Heart left ventricle (tissue), 16 donors: Measurements from ENCODE around the gene NSDHL. TPM values are rescaled to one million over a fixed set of nuclear protein-coding genes. Genes with fewer than 3 reads are reported as not detected.

ENCODE experiments used
- ATAC-seq, 4 donors: fragments of 200-7000 bp; cut with Tn5 transposase; one replicate each; pipeline ENCODE4 v1.9.1; 2020 to 2022; ENCODE audit warnings: moderate library complexity in 4 of 4, mild to moderate bottlenecking in 3 of 4, moderate number of reproducible peaks in 1 of 4
- DNase-seq, 5 donors: peaks; one replicate each; pipeline ENCODE4 v3.0.0-alpha.2; 2020
- H3K27ac ChIP-seq, 12 donors: fragments of 200-600 bp; sonication (generic) in 4 of 12; one replicate each; pipeline versions ENCODE4 v1.5.0 to v1.8.0; 2016 to 2022; ENCODE audit warnings: mild to moderate bottlenecking in 2 of 12
- H3K27me3 ChIP-seq, 9 donors: fragments of 200-600 bp; sonication (generic) in 2 of 9; one replicate each; pipeline versions ENCODE4 v1.5.1 to v1.8.0; 2016 to 2022; ENCODE audit warnings: mild to moderate bottlenecking in 3 of 9
- H3K36me3 ChIP-seq, 9 donors: fragments of 200-600 bp; sonication (generic) in 2 of 9; one replicate each; pipeline versions ENCODE4 v1.5.0 to v1.8.0; 2018 to 2022; ENCODE audit warnings: mild to moderate bottlenecking in 2 of 9
- H3K4me1 ChIP-seq, 12 donors: fragments of 200-600 bp; sonication (generic) in 4 of 12; one replicate each; pipeline versions ENCODE4 v1.5.0 to v1.8.0; 2016 to 2022; ENCODE audit warnings: mild to moderate bottlenecking in 3 of 12
- H3K4me3 ChIP-seq, 12 donors: fragments of 200-600 bp; sonication (generic) in 4 of 12; one replicate each; pipeline versions ENCODE4 v1.5.0 to v1.8.0; 2017 to 2022; ENCODE audit warnings: mild to moderate bottlenecking in 9 of 12, moderate library complexity in 4 of 12
- H3K9me3 ChIP-seq, 12 donors: fragments of 200-600 bp; sonication (generic) in 4 of 12; one replicate each; pipeline versions ENCODE4 v1.5.0 to v1.8.0; 2016 to 2022; ENCODE audit warnings: mild to moderate bottlenecking in 1 of 12
- POLR2A ChIP-seq, 2 donors: fragments of 450-650 bp; IDR thresholded peaks; one replicate each; pipeline ENCODE4 v1.6.1; 2017; ENCODE audit warnings: antibody characterized with exemption in 2 of 2, mild to moderate bottlenecking in 2 of 2, moderate library complexity in 2 of 2
- whole genome bisulfite sequencing, 4 donors: extraction: QIAGEN DNeasy Blood & Tissue Kit in 2 of 4; methylation state at CpG; one replicate each; pipeline versions ENCODE4 v1.1.5 to v1.1.7; 2013 to 2018; 5-methylcytosine and 5-hydroxymethylcytosine counted together
- intact Hi-C, 10 donors: fragments of 100-400 bp; cut with DNase I; formaldehyde crosslinking; loops; one replicate each; pipeline versions ENCODE4 v1.11.1 to v1.14.2; 2022
- polyA plus RNA-seq, 2 donors: library from polyadenylated mRNA; stranded (reverse); fragments of 200-250 nt; gene quantifications; one replicate each; pipeline ENCODE4 v1.2.3, GENCODE V29; 2013
- total RNA-seq, 9 donors: library from RNA; depleted of rRNA in 2 of 9; stranded (reverse); fragments of >200 nt in 2 of 9; fragmentation: NEBNext Ultra II Directional in 3 of 9; extraction: Animal tissue kit (Norgen Biotek cat#: 25700) in 3 of 9; gene quantifications; one replicate each; pipeline versions ENCODE4 v1.1.0 to v1.2.4, GENCODE V29; 2016 to 2023
- TF ChIP-seq, protein P1 (sequence below), 12 donors: fragments of 200-600 bp; sonication (generic) in 4 of 12; IDR thresholded peaks; one replicate each; pipeline versions ENCODE4 v1.5.0 to v1.8.0; 2018 to 2022; ENCODE audit warnings: antibody characterized with exemption in 12 of 12, mild to moderate bottlenecking in 5 of 12
- donor health status: ischemic (EF 13 %, LVEDD 7.1; RV severe dilation, severe dysfunction).
- donor health status: healthy with polysubstance abuse.
- donor health status: DM: no; HTN: yes; CAD: no.
- donor health status: DM: no; HTN: no; CAD: no.
- donor health status: ischemic (EF 25% LVEDD 6.9; RV normal size, moderate dysfunction).
- donor health status: ischemic (EF 25% LVEDD 5.7; RV mildly dilated, moderate dysfunction).
- donor health status: healthy.
- donor health status: DM: yes; HTN: yes; CAD: no.
- donor health status: ischemic (EF 35%, LVEDD 5.7; RV mildly dilated, moderate dysfunction).
- donor health status: nonischemic (EF 11% LVEDD 7.7; RV severe dilation, severe dysfunction).
- donor health status: DM: yes; HTN: yes; CAD: no.
- donor health status: PGD.
- donor health status: ischemic (EF 29% LVEDD 5.4; RV normal size, mild dysfunction).
- donor health status: nonischemic (EF 23%, LVEDD 6.1; RV moderate dilation, normal function).

NSDHL gene
- total and polyA plus RNA-seq, 11 donors, result 10.8 to 44.6 (median 18.0) TPM

DNA sequence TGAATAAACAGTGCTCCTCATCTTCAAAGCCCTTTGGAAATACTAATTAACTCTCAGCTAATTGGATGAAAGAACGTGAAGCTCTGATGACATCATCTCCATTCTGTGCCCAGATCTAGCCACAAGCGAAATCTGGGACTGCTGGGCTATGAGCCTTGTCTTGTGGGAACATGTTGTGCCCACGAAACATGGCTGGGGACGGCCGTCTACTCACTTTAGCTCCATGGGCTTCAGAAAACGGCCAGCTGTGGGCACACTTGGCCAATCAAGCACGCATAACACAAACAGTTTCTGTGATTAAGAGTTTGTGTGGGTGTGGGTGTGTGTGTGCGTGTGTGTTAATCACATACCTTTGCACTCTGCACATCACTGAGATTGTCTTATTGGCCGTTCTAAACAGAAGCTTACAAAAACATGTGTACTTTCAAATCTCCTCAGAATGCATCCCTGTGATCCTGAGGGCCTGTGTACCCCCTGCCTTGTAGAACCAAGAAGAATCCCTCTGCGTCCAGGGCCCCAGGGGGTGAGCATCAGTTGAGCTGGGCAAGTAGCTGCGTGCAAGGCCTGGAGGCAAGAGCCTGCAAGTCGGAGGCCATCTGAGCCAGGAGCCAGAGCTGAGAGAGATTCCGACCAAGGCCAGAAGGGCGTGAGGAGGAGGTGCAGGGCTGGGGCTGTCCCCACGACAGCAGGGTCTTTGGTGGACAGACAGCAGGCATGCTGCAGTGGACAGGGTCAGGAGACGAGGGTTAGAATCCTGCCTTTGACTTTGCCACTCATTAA, 48.3 kb downstream of the NSDHL start:
- WGBS, 4 donors, result 70 to 88% (median 78%) methylated on average over 16 of the region's 16 CpGs
- no peak overlapping the region for H3K4me3 ChIP-seq
- peaks cover 0 to 6% (median 0%) of the 10 kb centered on the region in 9 donors for H3K27me3 ChIP-seq
- H3K9me3 ChIP-seq, result no peaks in the 10 kb centered on the region
- no peak for TF ChIP-seq POLR2A (IDR thresholded peaks at IDR 0.05)
- TF ChIP-seq, protein P1, sequence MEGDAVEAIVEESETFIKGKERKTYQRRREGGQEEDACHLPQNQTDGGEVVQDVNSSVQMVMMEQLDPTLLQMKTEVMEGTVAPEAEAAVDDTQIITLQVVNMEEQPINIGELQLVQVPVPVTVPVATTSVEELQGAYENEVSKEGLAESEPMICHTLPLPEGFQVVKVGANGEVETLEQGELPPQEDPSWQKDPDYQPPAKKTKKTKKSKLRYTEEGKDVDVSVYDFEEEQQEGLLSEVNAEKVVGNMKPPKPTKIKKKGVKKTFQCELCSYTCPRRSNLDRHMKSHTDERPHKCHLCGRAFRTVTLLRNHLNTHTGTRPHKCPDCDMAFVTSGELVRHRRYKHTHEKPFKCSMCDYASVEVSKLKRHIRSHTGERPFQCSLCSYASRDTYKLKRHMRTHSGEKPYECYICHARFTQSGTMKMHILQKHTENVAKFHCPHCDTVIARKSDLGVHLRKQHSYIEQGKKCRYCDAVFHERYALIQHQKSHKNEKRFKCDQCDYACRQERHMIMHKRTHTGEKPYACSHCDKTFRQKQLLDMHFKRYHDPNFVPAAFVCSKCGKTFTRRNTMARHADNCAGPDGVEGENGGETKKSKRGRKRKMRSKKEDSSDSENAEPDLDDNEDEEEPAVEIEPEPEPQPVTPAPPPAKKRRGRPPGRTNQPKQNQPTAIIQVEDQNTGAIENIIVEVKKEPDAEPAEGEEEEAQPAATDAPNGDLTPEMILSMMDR (IDR thresholded peaks at IDR 0.05), result no peak
- ATAC-seq (no peak), DNase-seq (no peak)
- no peak overlapping the region for H3K27ac ChIP-seq
- intact Hi-C loops, result no loop called here
- H3K36me3 ChIP-seq, result no peaks in the 10 kb centered on the region
- no peaks in the 10 kb centered on the region for H3K4me1 ChIP-seq

GRCh38 chrX:152881289-152881688, 50.4 kb downstream of the NSDHL start:
- no peaks in the 10 kb centered on the region for H3K36me3 ChIP-seq
- 78 to 96% (median 85%) methylated on average over 2 of the region's 2 CpGs for WGBS, 4 donors
- H3K9me3 ChIP-seq, result no peaks in the 10 kb centered on the region
- H3K4me3 ChIP-seq, result no peak overlapping the region
- intact Hi-C loops, result no loop called here
- H3K4me1 ChIP-seq, result no peaks in the 10 kb centered on the region
- no peak for TF ChIP-seq POLR2A (IDR thresholded peaks at IDR 0.05)
- TF ChIP-seq, protein P1 (IDR thresholded peaks at IDR 0.05), result no peak
- no peak overlapping the region for H3K27ac ChIP-seq
- DNase-seq (no peak), ATAC-seq (no peak)
- H3K27me3 ChIP-seq, result peaks cover 0 to 12% (median 0%) of the 10 kb centered on the region in 9 donors

DNA sequence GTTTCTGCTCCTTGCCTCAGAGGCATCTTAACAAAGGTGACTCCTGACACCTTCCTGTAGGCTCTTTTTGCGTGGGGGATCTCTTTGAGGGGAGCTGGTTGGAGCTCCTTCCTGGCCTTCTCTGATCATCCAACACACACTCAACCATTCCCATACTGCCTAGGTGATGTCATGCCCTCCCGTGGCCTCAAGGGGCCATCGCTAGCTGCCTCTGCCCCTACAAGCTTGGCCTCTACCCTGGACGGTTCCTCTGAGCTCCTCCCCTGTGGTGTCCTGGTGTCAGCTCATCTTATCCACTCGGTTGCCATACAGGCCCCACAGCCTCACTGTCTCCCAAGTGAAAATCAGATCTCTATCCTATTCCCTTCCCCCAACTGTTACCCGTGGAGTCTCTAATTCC, 53.3 kb downstream of the NSDHL start:
- TF ChIP-seq, protein P1 (IDR thresholded peaks at IDR 0.05), result no peak
- TF ChIP-seq POLR2A (IDR thresholded peaks at IDR 0.05), result no peak
- intact Hi-C loops, result no loop called here
- no peaks in the 10 kb centered on the region for H3K36me3 ChIP-seq
- peaks cover 0 to 25% (median 0%) of the 10 kb centered on the region in 9 donors for H3K27me3 ChIP-seq
- H3K4me1 ChIP-seq, result no peaks in the 10 kb centered on the region
- ATAC-seq (no peak), DNase-seq (no peak)
- no peak overlapping the region for H3K27ac ChIP-seq
- H3K4me3 ChIP-seq, result no peak overlapping the region
- H3K9me3 ChIP-seq, result no peaks in the 10 kb centered on the region
- WGBS, 4 donors, result 46 to 74% (median 60%) methylated on average over 6 of the region's 6 CpGs

- WGBS, 4 donors, result 31 to 37% (median 35%) methylated on average over 3 of the region's 3 CpGs
Measured at GRCh38 chrX:152886716-152887115, 55.9 kb downstream of the NSDHL start.

More at GRCh38 chrX:152886716-152887115, 55.9 kb downstream of the NSDHL start:
- H3K4me1 ChIP-seq, result no peaks in the 10 kb centered on the region
- no peak for DNase-seq
- no peak for TF ChIP-seq POLR2A (IDR thresholded peaks at IDR 0.05)
- TF ChIP-seq, protein P1 (IDR thresholded peaks at IDR 0.05), result no peak
- H3K27me3 ChIP-seq, result peaks cover 0 to 36% (median 0%) of the 10 kb centered on the region in 9 donors
- ATAC-seq, result peak in 1 of 4 donors; percentile 38
- intact Hi-C loops, result no loop called here
- no peak overlapping the region for H3K4me3 ChIP-seq
- no peaks in the 10 kb centered on the region for H3K9me3 ChIP-seq
- H3K36me3 ChIP-seq, result no peaks in the 10 kb centered on the region
- no peak overlapping the region for H3K27ac ChIP-seq
